Chondrocyte (in vitro differentiated cells): ENCODE measurements around the gene CFD. TPM values are rescaled to one million over a fixed set of nuclear protein-coding genes. Genes with fewer than 3 reads are reported as not detected.
A peak's percentile ranks its signal among the peaks of the same experiment; 100 is the strongest.

Source experiments
- DNase-seq: peaks from one replicate; pipeline ENCODE4 v3.0.0; 2021; ENCODE audit warnings: mixed read lengths, low spot score
- H3K27ac Mint-ChIP-seq: one replicate; pipeline ENCODE4 v1.8.0; 2021; ENCODE audit warnings: mild to moderate bottlenecking, moderate library complexity, mixed read lengths; ENCODE audit not compliant: unreplicated experiment
- H3K27me3 Mint-ChIP-seq: 2 replicates; pipeline ENCODE4 v1.8.0; 2021; ENCODE audit warnings: low read depth, mixed read lengths
- H3K36me3 Mint-ChIP-seq: 2 replicates; pipeline ENCODE4 v1.8.0; 2021; ENCODE audit warnings: low read depth, mixed read lengths
- H3K4me1 Mint-ChIP-seq: 2 replicates; pipeline ENCODE4 v1.8.0; 2021; ENCODE audit warnings: low read depth, mild to moderate bottlenecking, mixed read lengths
- H3K4me3 Mint-ChIP-seq: one replicate; pipeline ENCODE4 v1.8.0; 2021; ENCODE audit warnings: mild to moderate bottlenecking, moderate library complexity, mixed read lengths; ENCODE audit not compliant: unreplicated experiment
- H3K9me3 Mint-ChIP-seq: 2 replicates; pipeline ENCODE4 v1.8.0; 2021; ENCODE audit warnings: low read depth, mixed read lengths
- CTCF ChIP-seq: fragments of 200-600 bp; sonication (generic); IDR thresholded peaks from 2 replicates; pipeline ENCODE4 v1.5.0; 2021; ENCODE audit warnings: antibody characterized with exemption, mild to moderate bottlenecking, moderate library complexity
- total RNA-seq: library from RNA; stranded (reverse); gene quantifications from 3 replicates; pipeline ENCODE4 v1.2.1, GENCODE V29; 2021

Gene CFD
- total RNA-seq, 1 donor from 2014 or later: 1.8 TPM

- no peak for TF ChIP-seq CTCF
- no peaks in the 10 kb centered on the region for H3K9me3 Mint-ChIP-seq
- H3K4me3 Mint-ChIP-seq: peak overlapping the region; percentile 82
- no peaks in the 10 kb centered on the region for H3K27me3 Mint-ChIP-seq
- peak overlapping the region; percentile 51 for H3K27ac Mint-ChIP-seq
- no peak for DNase-seq
- peaks cover 5% of the 10 kb centered on the region for H3K36me3 Mint-ChIP-seq
- peaks cover 16% of the 10 kb centered on the region for H3K4me1 Mint-ChIP-seq
These were observed 32.9 kb downstream of the CFD start for GRCh38 chr19:892243-892893.

GRCh38 chr19:892894-893689 lies 33.6 kb downstream of the CFD start, which contains the start of the genes MED16 and RNU6-9:
TSS of gene MED16 (minus strand) at chr19:893187. CDS start at chr19:891131, 2,056 bp downstream.
TSS of gene RNU6-9 (plus strand) at chr19:893484.
- H3K9me3 Mint-ChIP-seq: no peaks in the 10 kb centered on the region
- peaks cover 16% of the 10 kb centered on the region for H3K4me1 Mint-ChIP-seq
- no peak for TF ChIP-seq CTCF
- H3K4me3 Mint-ChIP-seq: peak within 1 kb of the TSS; percentile 82
- H3K27me3 Mint-ChIP-seq: no peaks in the 10 kb centered on the region
- DNase-seq: peak; percentile 98
- peaks cover 6% of the 10 kb centered on the region for H3K36me3 Mint-ChIP-seq
- H3K27ac Mint-ChIP-seq: peak within 1 kb of the TSS; percentile 97

- H3K36me3 Mint-ChIP-seq: peaks cover 6% of the 10 kb centered on the region
- H3K27ac Mint-ChIP-seq: peak overlapping the region; percentile 27
These were observed 37.0 kb downstream of the CFD start for GRCh38 chr19:896434-896833.

GRCh38 chr19:896999-897398 lies 37.5 kb downstream of the CFD start:
- DNase-seq: no peak
- H3K27ac Mint-ChIP-seq: peak overlapping the region; percentile 27
- no peaks in the 10 kb centered on the region for H3K9me3 Mint-ChIP-seq
- peaks cover 6% of the 10 kb centered on the region for H3K36me3 Mint-ChIP-seq
- no peak overlapping the region for H3K4me3 Mint-ChIP-seq
- no peaks in the 10 kb centered on the region for H3K27me3 Mint-ChIP-seq
- H3K4me1 Mint-ChIP-seq: peaks cover 11% of the 10 kb centered on the region
- TF ChIP-seq CTCF: no peak

More at GRCh38 chr19:896434-896833, 37.0 kb downstream of the CFD start:
- Mint-ChIP-seq H3K27me3 (no peaks in the 10 kb centered on the region), H3K4me1 (peaks cover 11% of the 10 kb centered on the region), H3K4me3 (no peak overlapping the region), H3K9me3 (no peaks in the 10 kb centered on the region)
- DNase-seq: no peak
- TF ChIP-seq CTCF: no peak

- no peaks in the 10 kb centered on the region for H3K9me3 Mint-ChIP-seq
- H3K4me3 Mint-ChIP-seq: no peak overlapping the region
- H3K36me3 Mint-ChIP-seq: peaks cover 6% of the 10 kb centered on the region
- TF ChIP-seq CTCF: peak; percentile 41
- peak; percentile 93 for DNase-seq
- no peaks in the 10 kb centered on the region for H3K27me3 Mint-ChIP-seq
- no peak overlapping the region for H3K27ac Mint-ChIP-seq
- peaks cover 8% of the 10 kb centered on the region for H3K4me1 Mint-ChIP-seq
These were observed 38.1 kb downstream of the CFD start for GRCh38 chr19:897442-898039.
